Measurements from ENCODE around the gene PHYHD1.
"Not testable (repeated sequence)": the region's sequence is repeated elsewhere in the genome, so short reads cannot be mapped to it uniquely, and the experiment has no call there.

PHYHD1 gene

DNA sequence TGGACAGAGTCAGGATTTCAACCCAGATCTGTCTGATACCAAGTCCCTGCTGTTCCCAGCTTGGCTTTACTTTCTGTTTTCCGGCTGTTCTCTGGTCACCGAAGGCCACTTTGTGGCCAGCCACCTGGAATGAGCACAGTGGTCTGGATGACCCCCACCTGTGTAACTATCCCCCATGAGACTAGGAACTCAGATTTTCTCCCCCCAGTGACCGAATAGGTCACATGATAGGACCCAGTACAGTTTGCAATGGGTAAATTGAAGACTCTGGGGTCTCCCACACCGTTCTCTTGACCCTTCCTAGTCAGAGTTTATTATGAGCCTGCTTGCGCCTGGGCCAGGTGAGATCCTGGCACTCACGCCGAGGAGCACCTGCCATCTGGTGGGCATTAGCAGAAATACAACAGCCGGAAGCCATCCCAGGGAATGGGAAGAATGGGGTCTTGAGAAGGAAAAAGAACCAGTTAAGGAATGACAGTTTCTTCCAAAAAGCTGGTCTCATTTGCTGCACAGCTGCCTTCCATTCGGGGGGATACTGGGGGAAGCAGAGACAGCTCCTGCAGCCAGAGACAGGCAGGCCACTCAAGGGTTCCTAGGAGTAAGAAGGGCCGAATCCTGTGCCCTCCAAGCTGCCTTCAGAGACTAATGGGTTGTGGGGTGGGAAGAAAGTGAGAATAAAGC, 7.1 kb downstream of the PHYHD1 start:
- peak; percentile 83 for DNase-seq

DNA sequence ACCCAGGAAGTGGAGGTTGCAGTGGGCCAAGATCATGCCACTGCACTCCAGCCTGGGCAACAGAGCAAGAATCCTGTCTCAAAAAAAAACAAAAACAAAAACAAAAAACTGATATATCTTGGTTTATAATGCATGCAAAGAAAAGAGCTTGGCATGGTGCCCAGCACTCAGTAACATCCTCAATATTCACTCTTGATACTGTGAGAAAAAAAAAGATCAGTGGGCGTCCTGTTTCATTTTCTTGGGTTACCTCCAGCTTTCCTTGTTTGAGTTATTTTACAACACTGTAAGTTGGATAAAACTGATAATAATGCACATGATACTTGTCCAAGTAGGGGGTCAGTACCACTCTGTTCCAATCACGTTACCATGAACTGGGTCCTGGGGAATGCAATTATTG, 7.8 kb downstream of the PHYHD1 start:
- no peak for DNase-seq

DNA sequence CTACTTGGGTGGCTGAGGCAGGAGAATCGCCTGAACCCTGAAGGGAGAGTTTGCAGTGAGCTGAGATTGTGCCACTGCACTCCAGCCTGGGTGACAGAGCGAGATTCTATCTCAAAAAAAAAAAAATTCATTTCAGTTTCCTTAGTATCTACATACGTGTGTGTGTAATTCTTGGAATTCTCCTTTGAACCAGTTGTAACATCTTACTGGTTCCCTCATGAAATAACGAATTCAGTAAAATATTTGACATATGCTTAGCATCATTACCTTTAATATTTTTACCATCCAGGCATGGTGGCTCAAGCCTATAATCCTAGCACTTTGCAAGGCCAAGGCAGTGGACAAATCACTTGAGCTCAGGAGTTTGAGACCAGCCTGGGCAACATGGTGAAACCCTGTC, 8.8 kb downstream of the PHYHD1 start:
- DNase-seq = no peak

DNA sequence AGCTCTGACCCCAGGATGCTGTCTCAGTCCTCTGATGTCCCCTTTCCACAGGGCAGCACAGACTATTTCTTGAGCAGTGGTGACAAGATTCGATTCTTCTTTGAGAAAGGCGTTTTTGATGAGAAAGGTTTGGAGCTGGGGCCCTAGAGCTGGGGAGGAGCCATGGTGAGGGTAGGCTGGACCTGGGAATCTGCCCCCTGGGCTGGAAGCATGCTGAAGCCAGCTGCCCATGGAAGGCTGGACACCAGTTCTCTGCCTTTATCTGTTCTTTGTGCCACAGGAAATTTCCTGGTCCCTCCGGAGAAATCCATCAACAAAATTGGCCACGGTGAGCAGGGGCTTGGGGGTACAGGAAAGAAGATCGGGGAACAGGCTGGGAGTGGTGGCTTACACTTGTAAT, 12.9 kb downstream of the PHYHD1 start:
- no peak for DNase-seq

DNA sequence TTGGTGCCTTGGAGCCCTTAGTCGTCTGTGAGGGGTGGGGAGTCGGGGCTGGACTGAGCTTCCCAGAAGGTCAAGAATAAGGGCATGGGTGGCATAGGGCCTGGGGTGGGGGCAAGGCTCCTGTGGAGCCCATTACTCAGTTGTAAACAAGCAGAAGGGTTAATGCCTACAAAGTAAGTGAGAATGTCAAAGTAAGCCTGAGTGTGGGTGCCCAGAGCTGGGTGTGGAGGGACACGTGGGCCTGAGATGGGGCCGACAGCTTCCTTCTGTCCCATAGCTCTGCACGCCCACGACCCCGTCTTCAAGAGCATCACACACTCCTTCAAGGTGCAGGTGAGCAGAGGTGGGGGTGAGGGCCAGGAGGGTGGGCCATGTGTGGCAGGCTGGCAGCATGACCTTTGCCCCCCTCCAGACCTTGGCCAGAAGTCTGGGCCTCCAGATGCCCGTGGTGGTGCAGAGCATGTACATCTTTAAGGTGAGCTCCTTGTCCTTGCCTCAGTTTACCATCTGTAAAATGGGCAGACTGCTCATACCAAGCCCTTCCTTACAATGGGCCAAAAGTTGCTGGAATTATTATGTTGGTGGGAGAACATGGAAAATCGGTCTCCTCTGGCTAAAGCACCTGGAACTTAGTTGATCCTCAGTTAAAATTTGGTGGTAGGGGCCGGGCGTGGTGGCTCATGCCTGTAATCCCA, 15.5 kb downstream of the PHYHD1 start:
- DNase-seq = no peak

DNA sequence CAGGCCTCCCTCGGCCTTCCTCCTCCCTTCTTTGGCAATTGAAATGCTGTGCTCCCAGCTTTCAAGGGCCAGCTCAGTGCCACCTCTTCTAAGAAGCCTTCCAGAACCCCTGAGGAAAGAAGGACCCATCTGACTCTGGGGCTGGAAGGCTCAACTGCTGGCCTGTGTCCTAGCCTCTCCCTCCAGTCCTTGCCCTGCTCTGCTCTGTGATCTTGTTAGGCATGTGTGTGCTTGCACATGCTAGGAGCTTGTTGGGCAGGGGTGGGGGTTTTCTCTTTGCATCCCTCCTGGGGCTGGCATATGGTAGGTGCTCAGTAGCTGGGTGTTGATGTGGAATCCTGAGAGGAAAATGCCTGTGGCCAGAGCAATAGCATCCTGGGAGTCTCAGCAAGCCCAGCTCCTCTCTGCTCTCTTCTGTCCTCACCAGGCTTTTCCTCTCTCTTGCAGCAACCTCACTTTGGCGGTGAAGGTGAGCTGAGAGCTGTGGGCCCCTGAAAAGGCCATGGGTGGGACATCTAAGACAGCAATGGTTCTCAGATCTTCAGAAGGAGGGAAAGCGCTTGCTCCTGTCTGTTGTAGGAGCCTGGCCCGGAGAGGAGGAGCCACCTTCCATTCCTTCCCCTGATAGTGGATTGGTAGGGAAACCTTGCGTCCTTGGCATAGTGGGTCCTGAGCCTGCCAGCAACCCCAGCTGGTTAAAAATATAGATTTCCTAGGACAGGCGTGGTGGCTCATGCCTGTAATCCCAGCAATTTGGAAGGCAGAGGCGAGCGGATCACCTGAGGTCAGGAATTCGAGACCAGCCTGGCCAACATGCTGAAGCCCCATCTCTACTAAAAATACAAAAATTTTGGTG, 16.8 kb downstream of the PHYHD1 start:
- DNase-seq = no peak

DNA sequence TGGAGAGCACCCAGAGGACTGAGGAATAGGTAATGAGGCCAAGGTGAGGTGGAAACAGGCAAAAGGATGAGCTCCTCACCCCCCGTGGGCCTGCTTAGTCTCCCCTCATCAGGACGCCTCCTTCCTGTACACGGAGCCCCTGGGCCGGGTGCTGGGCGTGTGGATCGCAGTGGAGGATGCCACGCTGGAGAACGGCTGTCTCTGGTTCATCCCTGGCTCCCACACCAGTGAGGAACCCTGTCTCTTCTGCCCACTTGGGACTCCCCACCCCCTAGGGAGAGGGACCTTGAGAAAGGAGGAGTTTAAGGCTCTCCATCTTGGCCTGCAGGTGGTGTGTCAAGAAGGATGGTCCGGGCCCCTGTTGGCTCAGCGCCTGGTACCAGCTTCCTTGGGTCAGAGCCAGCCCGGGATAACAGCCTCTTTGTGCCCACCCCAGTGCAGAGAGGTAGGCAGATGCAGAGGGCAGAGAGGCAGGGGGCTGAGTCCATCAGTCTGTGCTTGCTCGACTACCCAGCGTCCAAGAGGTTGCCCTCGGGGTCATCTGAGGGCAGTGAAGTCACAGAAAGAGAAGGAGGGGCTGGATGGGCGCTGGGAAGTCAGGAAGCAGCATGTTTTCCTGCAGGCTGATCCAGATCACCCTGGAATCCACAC, 19.6 kb downstream of the PHYHD1 start:
- no peak for DNase-seq

DNA sequence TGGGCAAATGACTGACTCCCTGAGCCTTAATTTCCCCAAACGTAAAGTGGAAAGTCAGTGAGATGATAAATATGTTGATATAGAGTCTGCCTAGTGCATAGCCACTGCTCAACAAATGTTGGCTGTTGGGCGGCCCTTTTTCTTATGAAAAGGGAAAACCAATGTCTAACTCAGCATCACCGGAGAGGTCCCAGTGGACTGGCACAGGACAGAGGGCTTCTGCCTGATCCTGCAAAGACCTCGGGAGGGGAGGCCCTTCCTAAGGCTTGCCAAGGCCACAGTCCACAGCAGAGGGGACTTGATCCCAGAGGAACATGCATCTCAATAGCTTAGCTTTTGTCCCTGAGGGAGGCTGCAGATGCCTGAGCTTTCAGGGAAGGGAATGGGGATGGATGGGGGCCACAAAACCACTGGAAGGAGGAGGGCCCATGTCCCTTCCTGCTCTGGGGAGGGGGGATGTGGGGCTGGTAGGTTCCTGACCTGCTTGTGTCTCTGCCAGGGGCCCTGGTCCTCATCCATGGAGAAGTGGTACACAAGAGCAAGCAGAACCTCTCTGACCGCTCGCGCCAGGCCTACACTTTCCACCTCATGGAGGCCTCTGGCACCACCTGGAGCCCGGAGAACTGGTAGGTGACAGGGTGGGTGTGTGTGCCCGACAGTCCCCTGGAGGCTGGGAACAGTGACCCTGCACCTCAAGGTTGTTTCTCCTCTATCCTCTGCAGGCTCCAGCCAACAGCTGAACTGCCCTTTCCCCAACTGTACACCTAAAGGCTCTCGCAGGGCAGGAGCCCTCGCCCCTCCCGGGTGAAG, 20.4 kb downstream of the PHYHD1 start:
- DNase-seq = no peak

DNA sequence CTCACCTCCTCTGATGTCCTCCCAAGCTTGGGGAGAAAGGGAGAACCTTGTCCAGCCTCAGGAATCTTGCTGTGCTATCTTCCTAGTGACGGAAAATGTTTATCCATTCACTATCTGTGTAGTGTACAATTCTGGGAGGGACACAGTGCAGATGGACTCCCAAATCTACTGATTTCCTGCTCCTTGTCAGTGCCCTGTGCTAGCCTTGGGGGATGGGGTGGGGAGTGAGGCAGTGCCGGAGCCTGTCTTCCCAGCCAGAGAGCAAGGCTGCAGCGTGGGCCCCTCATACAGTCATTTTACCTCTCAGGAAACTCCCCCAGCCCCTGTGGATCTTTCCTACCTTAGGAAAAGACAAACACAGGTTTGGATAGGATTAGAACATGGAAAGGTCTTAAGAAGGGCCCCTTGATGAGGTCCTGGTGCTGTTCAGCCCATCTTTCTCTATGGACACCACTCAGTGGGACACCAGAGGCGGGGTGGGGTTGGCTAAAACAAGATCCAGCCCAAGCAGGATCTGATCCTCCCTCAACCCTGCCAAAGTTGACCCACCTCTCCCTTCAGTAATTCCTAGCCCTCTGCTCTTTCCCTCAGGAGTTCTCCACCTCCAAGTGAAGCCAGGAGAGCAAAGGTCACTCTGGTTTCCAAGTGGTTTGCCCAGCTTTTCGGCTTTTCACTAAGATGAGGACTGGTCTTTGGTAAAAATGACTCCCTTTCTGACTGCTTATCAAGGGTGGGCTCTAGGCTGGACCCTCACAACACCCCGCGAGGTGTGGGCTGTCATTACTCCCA, 23.2 kb downstream of the PHYHD1 start:
- no peak for DNase-seq

DNA sequence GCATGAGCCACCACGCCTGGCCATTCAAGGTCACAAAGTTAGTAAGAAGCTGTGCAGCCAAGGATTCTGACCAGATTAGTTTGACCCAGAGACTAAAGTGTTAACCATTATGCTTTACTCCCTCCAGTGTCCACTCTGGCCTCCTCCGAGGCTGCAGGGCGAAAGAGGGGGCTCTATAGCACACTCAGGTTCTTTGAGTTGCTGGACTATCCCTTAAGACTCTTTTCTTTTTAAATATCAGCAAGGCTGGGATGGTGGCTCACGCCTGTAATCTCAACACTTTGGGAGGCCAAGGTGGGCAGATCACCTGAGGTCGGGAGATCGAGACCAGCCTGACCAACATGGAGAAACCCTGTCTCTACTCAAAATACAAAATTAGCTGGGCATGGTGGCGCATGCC, 24.2 kb downstream of the PHYHD1 start:
- not testable (repeated sequence) for DNase-seq

DNA sequence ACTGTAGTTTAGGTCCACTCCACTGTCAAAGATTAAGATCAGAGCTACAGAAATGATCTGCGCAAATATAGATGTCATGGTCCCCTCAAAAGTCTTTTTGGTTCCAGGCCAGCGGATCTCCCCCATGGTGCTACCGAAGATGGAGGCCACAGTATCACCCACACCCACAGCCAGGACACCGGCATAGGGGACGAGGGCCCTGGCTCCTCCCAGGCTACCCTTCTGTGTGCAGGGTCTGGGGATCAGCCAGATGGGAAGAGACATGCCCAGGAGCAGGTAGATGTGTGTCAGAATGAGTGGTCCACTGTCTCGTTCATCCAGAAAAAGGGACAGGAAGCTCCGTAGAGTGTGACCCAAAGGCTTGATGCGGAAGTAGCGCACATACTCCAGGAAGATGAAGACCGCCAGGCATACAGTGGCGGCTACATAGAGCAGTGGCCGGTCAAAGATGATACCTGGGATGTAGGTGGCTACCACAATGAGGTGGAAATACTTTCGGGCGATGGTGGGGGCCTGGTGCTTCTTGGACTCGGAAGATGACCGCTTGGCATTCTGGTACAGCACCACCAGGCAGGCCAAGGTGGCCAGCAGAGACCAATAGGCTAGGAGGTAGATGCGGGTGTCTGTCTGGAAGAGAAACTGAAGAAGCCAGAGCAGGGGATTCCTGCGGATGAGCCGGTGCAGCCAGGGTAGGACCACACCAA, 25.2 kb downstream of the PHYHD1 start:
- no peak for DNase-seq

DNA sequence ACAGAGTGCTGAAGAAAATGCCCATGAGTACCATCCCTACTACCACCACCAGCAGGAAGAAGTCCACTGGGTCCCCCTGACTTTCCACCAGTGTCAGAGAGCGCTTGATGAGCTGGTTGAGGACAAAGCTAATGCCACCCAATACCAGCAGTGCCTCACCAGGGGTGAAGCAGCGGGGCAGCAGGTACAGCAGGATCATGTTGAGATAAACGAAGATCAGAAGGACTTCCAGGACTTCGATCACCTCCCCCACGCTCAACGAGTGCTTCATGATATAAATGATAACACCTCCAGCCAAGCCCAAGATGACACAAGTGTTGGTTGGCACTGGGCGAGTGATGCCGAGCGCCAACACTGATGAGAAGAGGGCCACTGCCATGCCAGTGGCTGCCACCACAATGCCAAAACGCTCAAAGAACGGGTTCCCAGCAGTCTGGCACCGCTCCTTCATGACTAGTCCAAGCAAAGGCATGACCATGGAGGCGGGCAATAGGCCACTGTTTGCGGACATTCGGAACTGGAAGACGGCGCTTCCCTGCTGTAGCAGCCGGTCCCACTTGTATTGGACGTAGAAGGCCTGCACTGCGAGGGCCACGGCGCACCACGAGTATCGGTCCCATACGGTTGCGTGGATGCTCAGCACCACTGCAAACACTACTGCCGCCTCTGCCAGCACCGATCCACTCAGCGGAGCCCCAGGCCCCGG, 25.9 kb downstream of the PHYHD1 start:
- no peak for DNase-seq

DNA sequence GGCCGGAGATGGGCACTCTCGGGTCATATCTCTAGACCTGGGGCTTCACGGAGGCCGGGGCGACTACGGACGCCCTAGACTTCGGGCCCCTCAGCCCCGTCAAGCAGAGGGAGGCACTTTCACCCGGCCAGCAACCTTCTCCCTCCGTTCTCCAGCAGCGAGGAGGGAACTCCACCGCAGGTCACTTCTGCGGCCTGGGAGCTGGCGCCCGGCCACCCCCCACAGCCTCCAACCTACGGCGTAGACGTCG, 26.4 kb downstream of the PHYHD1 start:
- DNase-seq = no peak

DNA sequence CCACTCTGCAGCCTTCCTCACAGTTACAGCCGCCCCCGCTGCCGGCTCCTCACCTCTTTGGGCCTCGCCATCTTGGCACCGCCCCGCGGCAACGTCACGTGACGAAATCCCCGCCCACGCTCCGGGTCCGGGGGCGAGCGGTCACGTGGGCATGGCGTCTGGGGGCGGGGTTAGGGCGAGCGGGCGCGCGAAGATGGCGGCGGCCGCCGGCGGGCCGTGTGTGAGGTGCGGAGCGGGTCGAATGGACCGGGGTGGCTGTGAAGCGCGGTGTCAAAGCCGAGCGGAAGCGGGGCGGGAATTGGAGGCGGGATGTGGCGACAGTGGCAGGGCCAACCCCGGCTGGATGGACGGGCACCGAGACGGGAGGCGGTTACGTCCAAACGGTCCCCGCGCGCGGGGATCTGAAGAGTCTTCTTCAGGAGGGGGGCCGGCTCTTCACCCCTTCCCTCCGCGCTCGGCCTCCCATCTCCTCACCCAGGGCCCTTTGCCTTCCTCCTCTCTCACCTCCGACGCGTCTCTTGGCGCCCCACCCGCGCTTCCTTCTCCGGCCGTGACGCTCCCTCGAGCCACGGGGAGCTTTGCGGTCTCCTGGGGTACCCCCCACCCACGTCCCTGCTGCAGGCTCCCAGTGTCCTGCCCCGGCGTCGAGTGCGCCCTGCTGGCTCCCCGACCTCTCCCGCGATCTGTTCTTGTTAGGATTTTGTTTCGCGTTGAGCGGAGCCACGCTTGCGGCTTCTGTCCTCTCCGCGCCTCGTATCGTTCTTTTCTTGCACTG, 26.9 kb downstream of the PHYHD1 start, which contains the start of the genes DOLK and NUP188:
Gene DOLK, minus strand, starts transcription at position 77 of the 775 bp plus-strand sequence. CDS start 300 bp downstream, outside the sequence.
Gene NUP188, plus strand, starts transcription at position 173 of the 775 bp plus-strand sequence. Its CDS starts 21 bp downstream, at position 194.
- DNase-seq = peak; percentile 98

DNA sequence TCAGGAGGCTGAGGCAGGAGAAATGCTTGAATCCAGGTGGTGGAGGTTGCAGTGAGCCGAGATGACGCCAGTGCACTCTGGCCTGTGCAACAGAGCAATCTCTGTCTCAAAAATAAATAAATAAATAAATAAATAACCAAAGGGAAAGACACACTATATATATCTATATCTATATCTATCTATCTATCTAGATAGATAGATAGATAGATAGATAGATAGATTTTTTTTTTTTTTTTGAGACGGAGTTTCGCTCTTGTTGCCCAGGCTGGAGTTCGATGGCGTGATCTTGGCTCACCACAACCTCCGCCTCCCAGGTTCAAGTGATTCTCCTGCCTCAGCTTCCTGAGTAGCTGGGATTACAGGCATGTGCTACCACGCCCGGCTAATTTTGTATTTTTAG, 40.6 kb downstream of the PHYHD1 start:
- DNase-seq = not testable (repeated sequence)

DNA sequence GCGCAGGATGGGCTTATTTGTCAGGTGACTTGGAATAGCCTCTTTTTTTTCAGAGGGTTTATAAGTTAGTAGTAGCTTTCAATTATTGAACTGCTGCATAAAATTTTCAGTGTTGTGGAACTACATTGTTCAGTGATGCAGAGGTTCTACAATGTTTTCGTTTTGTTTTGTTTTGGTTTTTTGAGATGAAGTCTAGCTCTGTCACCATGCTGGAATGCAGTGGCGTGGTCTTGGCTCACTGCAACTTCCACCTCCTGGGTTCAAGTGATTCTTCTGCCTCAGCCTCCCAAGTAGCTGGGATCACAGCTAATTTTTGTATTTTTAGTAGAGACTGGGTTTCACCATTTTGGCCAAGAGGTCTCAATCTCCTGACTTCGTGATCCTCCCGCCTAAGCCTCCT, 48.7 kb downstream of the PHYHD1 start:
- DNase-seq = no peak

DNA sequence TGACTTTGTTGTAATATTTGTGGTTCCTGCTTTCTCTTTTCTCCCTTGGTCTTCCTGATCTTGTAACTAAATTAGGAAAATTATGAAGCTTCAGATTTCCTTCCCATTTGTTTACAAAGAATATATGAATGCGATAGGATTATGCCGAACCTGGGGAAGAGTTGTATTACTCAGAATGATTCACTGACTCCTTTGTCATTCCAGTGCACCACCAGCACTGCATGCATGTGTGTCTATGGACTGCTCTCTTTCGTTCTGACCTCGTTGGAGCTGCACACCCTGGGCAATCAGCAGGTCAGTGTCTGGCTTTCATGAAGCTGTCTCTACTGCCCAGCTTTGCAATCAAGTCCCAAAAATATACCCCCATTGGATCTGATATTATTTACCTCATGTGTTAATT, 52.2 kb downstream of the PHYHD1 start:
- DNase-seq = no peak

DNA sequence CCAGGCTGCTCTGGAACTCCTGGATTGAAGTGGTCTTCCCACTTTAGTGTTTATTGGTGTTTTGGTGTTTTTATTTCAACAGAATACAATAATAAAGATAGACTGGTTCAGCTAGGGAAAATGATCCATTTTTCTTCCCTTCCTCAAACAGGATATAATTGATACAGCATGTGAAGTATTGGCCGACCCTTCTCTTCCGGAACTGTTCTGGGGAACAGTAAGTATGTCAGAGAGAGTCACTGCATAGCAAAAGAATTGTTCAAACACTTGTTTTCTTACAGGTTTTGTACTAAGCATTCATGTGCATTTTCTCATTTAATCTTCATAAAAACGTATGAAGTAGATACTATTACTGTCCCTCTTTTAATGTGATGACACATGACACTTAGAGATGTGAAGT, 58.3 kb downstream of the PHYHD1 start:
- DNase-seq = no peak

DNA sequence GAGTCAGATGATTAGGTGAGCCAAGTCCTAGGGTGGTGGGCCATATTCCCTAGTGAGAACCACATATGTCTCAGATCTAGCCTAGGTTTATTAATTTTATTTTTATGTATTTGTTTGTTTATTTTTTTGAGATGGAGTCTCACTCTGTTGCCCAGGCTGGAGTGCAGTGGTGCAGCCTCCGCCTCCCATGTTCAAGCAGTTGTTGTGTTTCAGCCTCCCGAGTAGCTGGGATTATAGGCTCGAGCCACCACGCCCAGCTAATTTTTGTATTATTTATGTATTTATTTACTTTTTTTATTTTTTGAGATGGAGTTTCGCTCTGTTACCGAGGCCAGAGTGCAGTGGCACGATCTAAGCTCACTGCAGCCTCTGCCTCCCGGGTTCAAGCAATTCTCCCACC, 62.8 kb downstream of the PHYHD1 start:
- no peak for DNase-seq
